DND-41 (cell line): ENCODE measurements around the gene UCHL1.
"Not testable (repeated sequence)": the region's sequence is repeated elsewhere in the genome, so short reads cannot be mapped to it uniquely, and the experiment has no call there.

ENCODE experiments used
- ATAC-seq: fragments of 200-7000 bp; cut with Tn5 transposase; 3 replicates; pipeline ENCODE4 v1.9.1; 2021; ENCODE audit warnings: low read depth; ENCODE audit not compliant: insufficient read depth
- DNase-seq: peaks from one replicate; pipeline ENCODE4 v3.0.0-alpha.2; 2020
- H2AFZ ChIP-seq: 2 replicates; pipeline ENCODE4 v1.6.0; 2012; ENCODE audit warnings: low read depth, low read length
- H3K27ac ChIP-seq: 2 replicates; pipeline ENCODE4 v1.5.1; 2012; ENCODE audit warnings: low read length, inconsistent platforms
- H3K27me3 ChIP-seq: fragments of 200-600 bp; sonication (generic); 2 replicates; pipeline ENCODE4 v1.6.0; 2012; ENCODE audit warnings: low read length, mild to moderate bottlenecking, inconsistent platforms; ENCODE audit not compliant: insufficient read depth, poor library complexity
- H3K36me3 ChIP-seq: 2 replicates; pipeline ENCODE4 v1.5.1; 2012; ENCODE audit warnings: low read length, inconsistent platforms; ENCODE audit not compliant: insufficient read depth
- H3K4me1 ChIP-seq: 2 replicates; pipeline ENCODE4 v1.5.1; 2012; ENCODE audit warnings: mild to moderate bottlenecking, low read length; ENCODE audit not compliant: insufficient read depth
- H3K4me2 ChIP-seq: 2 replicates; pipeline ENCODE4 v1.6.0; 2012; ENCODE audit warnings: mild to moderate bottlenecking, moderate library complexity, low read length, inconsistent platforms; ENCODE audit not compliant: insufficient read depth
- H3K4me3 ChIP-seq, 2 experiments: fragments of 200-600 bp in 1 of 2; shearing (Covaris generic) in 1 of 2; 2 replicates each; pipeline ENCODE4 v1.5.1; 2012 to 2016; ENCODE audit warnings: inconsistent platforms in 2 of 2, low read length in 2 of 2, mild to moderate bottlenecking in 2 of 2, low read depth in 1 of 2, moderate library complexity in 1 of 2
- H3K79me2 ChIP-seq: 2 replicates; pipeline ENCODE4 v1.6.0; 2012; ENCODE audit warnings: low read length, inconsistent platforms; ENCODE audit not compliant: insufficient read depth
- H3K9ac ChIP-seq: 2 replicates; pipeline ENCODE4 v1.6.0; 2012; ENCODE audit warnings: low read depth, mild to moderate bottlenecking, inconsistent platforms, low read length, moderate library complexity
- H3K9me3 ChIP-seq: 2 replicates; pipeline ENCODE4 v1.5.1; 2012; ENCODE audit warnings: low read length, moderate library complexity, mild to moderate bottlenecking, inconsistent platforms; ENCODE audit not compliant: insufficient read depth, severe bottlenecking
- H4K20me1 ChIP-seq: 2 replicates; pipeline ENCODE4 v1.6.0; 2012; ENCODE audit warnings: low read length; ENCODE audit not compliant: insufficient read depth
- CTCF ChIP-seq: IDR thresholded peaks from 2 replicates; pipeline ENCODE4 v1.5.1; 2012; ENCODE audit warnings: borderline replicate concordance, low read length, moderate library complexity, mild to moderate bottlenecking; ENCODE audit not compliant: poor library complexity, severe bottlenecking; ENCODE audit errors: extremely low read depth
- EZH2 ChIP-seq: IDR thresholded peaks from 3 replicates; pipeline ENCODE4 v1.6.1; 2012; ENCODE audit warnings: borderline replicate concordance, low read depth, mild to moderate bottlenecking, moderate library complexity, low read length, inconsistent platforms; ENCODE audit not compliant: severe bottlenecking

UCHL1 gene

GRCh38 chr4:41268721-41269517 is 12.2 kb downstream of the UCHL1 start:
- Histone ChIP-seq H3K36me3 (no peaks in the 10 kb centered on the region), H2AFZ (no peak overlapping the region)
- TF ChIP-seq CTCF (no peak), EZH2 (no peak)

GRCh38 chr4:41269682-41270081 is 13.0 kb downstream of the UCHL1 start:
- ATAC-seq (no peak), DNase-seq (no peak)
- Histone ChIP-seq H3K36me3 (no peaks in the 10 kb centered on the region), H2AFZ (no peak overlapping the region), H4K20me1 (no peaks in the 10 kb centered on the region), H3K4me1 (no peaks in the 10 kb centered on the region), H3K9me3 (no peaks in the 10 kb centered on the region), H3K4me2 (no peak overlapping the region), H3K27me3 (peaks cover 4% of the 10 kb centered on the region), H3K4me3 (no peak overlapping the region), H3K79me2 (no peaks in the 10 kb centered on the region), H3K9ac (no peak overlapping the region), H3K27ac (no peak overlapping the region)
- TF ChIP-seq CTCF (no peak), EZH2 (no peak)

More at GRCh38 chr4:41268721-41269517, 12.2 kb downstream of the UCHL1 start:
- Histone ChIP-seq H4K20me1 (no peaks in the 10 kb centered on the region), H3K4me1 (no peaks in the 10 kb centered on the region), H3K4me3 (no peak overlapping the region), H3K9ac (no peak overlapping the region), H3K27ac (no peak overlapping the region), H3K4me2 (no peak overlapping the region), H3K9me3 (no peaks in the 10 kb centered on the region), H3K27me3 (peaks cover 6% of the 10 kb centered on the region), H3K79me2 (no peaks in the 10 kb centered on the region)
- no peak for ATAC-seq
- no peak for DNase-seq

GRCh38 chr4:41275931-41276330 is 19.2 kb downstream of the UCHL1 start:
- not testable (repeated sequence) for H3K27me3 ChIP-seq, H3K36me3 ChIP-seq, H3K9me3 ChIP-seq, H3K4me3 ChIP-seq, ATAC-seq, H2AFZ ChIP-seq, H3K4me1 ChIP-seq, H3K4me2 ChIP-seq, H4K20me1 ChIP-seq, DNase-seq, H3K79me2 ChIP-seq, H3K9ac ChIP-seq, H3K27ac ChIP-seq

GRCh38 chr4:41280010-41280409 is 23.3 kb downstream of the UCHL1 start:
- Histone ChIP-seq H3K79me2 (no peaks in the 10 kb centered on the region), H2AFZ (no peak overlapping the region), H3K4me3 (no peak overlapping the region), H3K9ac (no peak overlapping the region), H3K4me2 (no peak overlapping the region), H3K9me3 (no peaks in the 10 kb centered on the region), H3K36me3 (no peaks in the 10 kb centered on the region), H3K4me1 (no peaks in the 10 kb centered on the region), H4K20me1 (no peaks in the 10 kb centered on the region), H3K27ac (no peak overlapping the region), H3K27me3 (no peaks in the 10 kb centered on the region)
- DNase-seq (no peak), ATAC-seq (no peak)
- TF ChIP-seq EZH2 (no peak), CTCF (no peak)
